Caco-2 (cell line): ENCODE measurements around the gene PIGU. TPM values are rescaled to one million over a fixed set of nuclear protein-coding genes. Genes with fewer than 3 reads are reported as not detected.

Experiments
- BruUV-seq: library from RNA; stranded (reverse); fragments of 400-500 nt; replicated peaks from 2 replicates; lab custom pipeline; 2021; lab: Mats Ljungman, UMichigan
- CTCF ChIA-PET: fragments of 300-600 bp; sonication (Branson Sonifier 250); formaldehyde crosslinking; loops from one replicate; lab custom pipeline; 2022; ENCODE audit warnings: antibody characterized with exemption; lab: Charles Lee
- POLR2A ChIA-PET: fragments of 300-600 bp; sonication (Branson Sonifier 250); formaldehyde crosslinking; loops from one replicate; lab custom pipeline; 2022; ENCODE audit warnings: antibody characterized with exemption; lab: Charles Lee
- DNase-seq, 2 experiments: peaks; one replicate each; pipeline versions ENCODE4 v3.0.0 to v3.0.0-alpha.2; 2020 to 2022
- H3K27me3 ChIP-seq: replicated peaks from 2 replicates; pipeline ENCODE4 v1.6.0; 2011; ENCODE audit warnings: low read length; ENCODE audit not compliant: control insufficient read depth, insufficient read depth
- H3K36me3 ChIP-seq: 2 replicates; pipeline ENCODE4 v1.5.1; 2011; ENCODE audit warnings: low read length; ENCODE audit not compliant: control insufficient read depth, insufficient read depth
- H3K4me1 ChIP-seq: fragments of 250-450 bp; sonication (Bioruptor Pico); 2 replicates; pipeline ENCODE4 v1.5.1; 2020; ENCODE audit warnings: mild to moderate bottlenecking
- H3K4me3 ChIP-seq: 2 replicates; pipeline ENCODE4 v1.5.1; 2011; ENCODE audit warnings: low read depth, mild to moderate bottlenecking, control low read depth, low read length
- H3K9me3 ChIP-seq: fragments of 250-450 bp; sonication (Bioruptor Pico); 2 replicates; pipeline ENCODE4 v1.5.1; 2020; ENCODE audit warnings: mild to moderate bottlenecking, moderate library complexity
- H3K27ac Mint-ChIP-seq: one replicate; pipeline ENCODE4 v1.8.0; 2022; ENCODE audit warnings: mixed read lengths; ENCODE audit not compliant: unreplicated experiment
- H3K27me3 Mint-ChIP-seq: one replicate; pipeline ENCODE4 v1.8.0; 2022; ENCODE audit warnings: mixed read lengths; ENCODE audit not compliant: insufficient read depth, unreplicated experiment
- H3K36me3 Mint-ChIP-seq: one replicate; pipeline ENCODE4 v1.8.0; 2022; ENCODE audit warnings: mild to moderate bottlenecking, mixed read lengths; ENCODE audit not compliant: insufficient read depth, unreplicated experiment
- H3K4me1 Mint-ChIP-seq: one replicate; pipeline ENCODE4 v1.8.0; 2022; ENCODE audit warnings: low read depth, mixed read lengths; ENCODE audit not compliant: unreplicated experiment
- H3K4me3 Mint-ChIP-seq: one replicate; pipeline ENCODE4 v1.8.0; 2022; ENCODE audit warnings: mild to moderate bottlenecking, moderate library complexity, mixed read lengths; ENCODE audit not compliant: unreplicated experiment
- H3K9me3 Mint-ChIP-seq: one replicate; pipeline ENCODE4 v1.8.0; 2022; ENCODE audit warnings: mixed read lengths; ENCODE audit not compliant: unreplicated experiment
- CTCF ChIP-seq, 2 experiments: fragments of 200-600 bp in 1 of 2; IDR thresholded peaks; 1 replicate in 1 of 2; 2 replicates in 1 of 2; pipeline versions ENCODE4 v1.5.1 to v1.8.0; 2011 to 2022; ENCODE audit warnings: antibody characterized with exemption in 1 of 2, control low read depth in 1 of 2, inconsistent platforms in 1 of 2, low read depth in 1 of 2, low read length in 1 of 2, mild to moderate bottlenecking in 1 of 2, moderate library complexity in 1 of 2; ENCODE audit not compliant: insufficient read depth in 1 of 2, severe bottlenecking in 1 of 2, unreplicated experiment in 1 of 2
- intact Hi-C: fragments of 100-400 bp; cut with micrococcal nuclease; formaldehyde crosslinking; loops from one replicate; pipeline ENCODE4 v1.10.0; 2022; ENCODE audit not compliant: unreplicated experiment
- total RNA-seq: library from RNA; stranded (reverse); gene quantifications from 2 replicates; pipeline ENCODE4 v1.2.3, GENCODE V29; 2022

PIGU gene
- total RNA-seq, 1 experiment from 2014 or later = 61.7 TPM

- no peak overlapping the region for H3K4me3 Mint-ChIP-seq
- DNase-seq = no peak
- H3K9me3 ChIP-seq = no peaks in the 10 kb centered on the region
- POLR2A ChIA-PET = no interaction called here
- no peak overlapping the region for H3K27ac Mint-ChIP-seq
- no peaks in the 10 kb centered on the region for H3K27me3 ChIP-seq
- peaks cover 6% of the 10 kb centered on the region for H3K4me1 Mint-ChIP-seq
- no peaks in the 10 kb centered on the region for H3K9me3 Mint-ChIP-seq
- H3K27me3 Mint-ChIP-seq = no peaks in the 10 kb centered on the region
- no peak overlapping the region for H3K4me3 ChIP-seq
- BruUV-seq = no TSS peak
- H3K36me3 ChIP-seq = peaks cover 2% of the 10 kb centered on the region; the same call in 1 of the 2 replicates
- no peak for TF ChIP-seq CTCF (IDR thresholded peaks at IDR 0.05; ENCODE audit: insufficient read depth in 1 of 2, low read depth in 1 of 2, low read length in 1 of 2, severe bottlenecking in 1 of 2, unreplicated experiment in 1 of 2)
- H3K36me3 Mint-ChIP-seq = peaks cover 14% of the 10 kb centered on the region
- intact Hi-C loops = no loop called here
- CTCF ChIA-PET = no interaction called here
- peaks cover 4% of the 10 kb centered on the region for H3K4me1 ChIP-seq
Observed at GRCh38 chr20:34639755-34640222, 37.1 kb downstream of the PIGU start.

GRCh38 chr20:34638532-34638931 lies 38.4 kb downstream of the PIGU start:
- peaks cover 2% of the 10 kb centered on the region for H3K36me3 ChIP-seq
- no peaks in the 10 kb centered on the region for H3K9me3 ChIP-seq
- DNase-seq = no peak
- Mint-ChIP-seq H3K27me3 (no peaks in the 10 kb centered on the region), H3K36me3 (peaks cover 15% of the 10 kb centered on the region), H3K4me1 (peaks cover 13% of the 10 kb centered on the region), H3K27ac (no peak overlapping the region), H3K9me3 (no peaks in the 10 kb centered on the region), H3K4me3 (no peak overlapping the region)
- ChIA-PET POLR2A (no interaction called here), CTCF (no interaction called here)
- TF ChIP-seq CTCF (IDR thresholded peaks at IDR 0.05; ENCODE audit: insufficient read depth in 1 of 2, low read depth in 1 of 2, low read length in 1 of 2, severe bottlenecking in 1 of 2, unreplicated experiment in 1 of 2) = no peak
- no TSS peak for BruUV-seq
- H3K27me3 ChIP-seq = no peaks in the 10 kb centered on the region
- peaks cover 15% of the 10 kb centered on the region for H3K4me1 ChIP-seq
- H3K4me3 ChIP-seq = no peak overlapping the region
- intact Hi-C loops = no loop called here

GRCh38 chr20:34638039-34638292 lies 38.9 kb downstream of the PIGU start:
- Mint-ChIP-seq H3K4me1 (peaks cover 18% of the 10 kb centered on the region), H3K9me3 (no peaks in the 10 kb centered on the region), H3K27ac (no peak overlapping the region), H3K27me3 (no peaks in the 10 kb centered on the region), H3K4me3 (no peak overlapping the region), H3K36me3 (peaks cover 21% of the 10 kb centered on the region)
- no peak for TF ChIP-seq CTCF (IDR thresholded peaks at IDR 0.05; ENCODE audit: insufficient read depth in 1 of 2, low read depth in 1 of 2, low read length in 1 of 2, severe bottlenecking in 1 of 2, unreplicated experiment in 1 of 2)
- intact Hi-C loops = no loop called here
- no peak for DNase-seq
- ChIA-PET CTCF (no interaction called here), POLR2A (no interaction called here)
- no peaks in the 10 kb centered on the region for H3K9me3 ChIP-seq
- peaks cover 18% of the 10 kb centered on the region for H3K4me1 ChIP-seq
- H3K36me3 ChIP-seq = peaks cover 2% of the 10 kb centered on the region
- no peaks in the 10 kb centered on the region for H3K27me3 ChIP-seq
- no peak overlapping the region for H3K4me3 ChIP-seq
- BruUV-seq = no TSS peak
